Tibial artery (tissue), 4 donors: ENCODE data around the gene EML2.
A peak's percentile ranks its signal among the peaks of the same experiment; 100 is the strongest.

Source experiments
- DNase-seq, 2 donors: peaks; one replicate each; pipeline ENCODE4 v3.0.0-alpha.2; 2019
- H3K27ac ChIP-seq, 2 donors: fragments of 200-600 bp; sonication (generic) in 1 of 2; 1 replicate in 1 of 2; 2 replicates in 1 of 2; pipeline ENCODE4 v1.5.1; 2018 to 2019; ENCODE audit warnings: mild to moderate bottlenecking in 1 of 2
- H3K27me3 ChIP-seq, 2 donors: fragments of 200-600 bp; sonication (generic) in 1 of 2; one replicate each; pipeline versions ENCODE4 v1.5.1 to v1.6.0; 2016 to 2019
- H3K36me3 ChIP-seq, 3 donors: fragments of 200-600 bp; sonication (generic) in 2 of 3; one replicate each; pipeline ENCODE4 v1.5.1; 2016 to 2019; ENCODE audit warnings: mild to moderate bottlenecking in 2 of 3
- H3K4me1 ChIP-seq, 4 donors: fragments of 200-600 bp; sonication (generic) in 2 of 4; 1 replicate in 3 of 4; 2 replicates in 1 of 4; pipeline ENCODE4 v1.5.1; 2016 to 2019
- H3K4me3 ChIP-seq, 2 donors: fragments of 200-600 bp; sonication (generic) in 1 of 2; 1 replicate in 1 of 2; 2 replicates in 1 of 2; pipeline ENCODE4 v1.5.1; 2018 to 2019; ENCODE audit warnings: mild to moderate bottlenecking in 2 of 2
- H3K9me3 ChIP-seq, 3 donors: fragments of 200-600 bp; sonication (generic) in 1 of 3; one replicate each; pipeline ENCODE4 v1.5.1; 2016 to 2019
- CTCF ChIP-seq, 2 experiments: fragments of 200-600 bp in 1 of 2; fragments of 450-650 bp in 1 of 2; IDR thresholded peaks; one replicate each; pipeline ENCODE4 v1.5.1; 2017 to 2019; ENCODE audit warnings: antibody characterized with exemption in 2 of 2, mild to moderate bottlenecking in 1 of 2, moderate library complexity in 1 of 2
- intact Hi-C: fragments of 100-400 bp; cut with DNase I; formaldehyde crosslinking; loops from one replicate; pipeline ENCODE4 v1.15.0; 2023; ENCODE audit warnings: low total_unique reads

Gene EML2

DNA sequence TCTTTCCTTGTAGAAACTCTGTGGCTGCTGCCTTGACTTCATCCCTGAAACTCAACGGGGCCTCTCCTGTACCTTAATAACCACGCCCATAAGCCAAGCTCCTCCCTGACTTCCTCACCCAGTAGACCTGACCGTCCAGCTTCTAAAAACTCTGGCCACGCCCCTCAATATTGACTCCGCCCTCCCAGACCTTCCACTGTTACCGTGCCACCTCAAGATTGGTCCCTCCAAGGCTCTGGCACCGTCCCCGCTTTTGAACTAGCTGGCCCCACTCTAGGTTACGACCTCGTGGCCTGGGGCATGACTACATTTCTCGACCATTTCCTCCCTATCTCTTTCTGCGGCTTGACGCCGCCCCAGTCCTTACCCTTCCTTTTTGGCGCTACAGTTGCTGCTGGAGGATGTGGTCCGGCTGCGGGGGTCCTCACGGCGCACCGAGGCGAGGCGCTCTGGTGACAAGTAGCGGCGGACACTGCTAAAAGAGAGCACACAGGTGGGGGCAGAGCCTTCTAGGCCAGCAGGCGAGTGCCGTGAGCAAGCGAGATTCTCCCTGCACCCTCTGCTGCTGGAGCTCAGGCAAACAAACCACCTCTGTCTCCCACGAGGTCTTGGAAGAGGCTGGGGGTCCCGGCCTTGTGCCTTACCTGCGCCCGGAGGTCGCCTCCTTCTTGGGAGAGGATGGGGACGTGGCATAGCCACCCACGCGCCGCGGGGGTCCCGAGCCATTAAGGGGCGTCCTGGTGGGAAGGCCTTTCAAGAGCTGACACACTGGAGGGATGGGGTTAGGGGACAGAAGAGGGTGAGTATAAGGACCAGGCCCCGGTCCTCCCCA is 2.3 kb upstream of the EML2 start:
- Histone ChIP-seq H3K4me1 (peaks cover 0 to 65% (median 41%) of the 10 kb centered on the region in 4 donors), H3K27ac (peak overlapping the region; percentile 60 to 74), H3K27me3 (peaks cover 0 to 31% of the 10 kb centered on the region in 2 donors), H3K36me3 (no peaks in the 10 kb centered on the region), H3K9me3 (no peaks in the 10 kb centered on the region), H3K4me3 (peak overlapping the region; percentile 36 to 47)
- intact Hi-C loops, result loop anchor here (2.0 kb wide), 2 partner anchors 35 to 119 kb away; no protein-coding TSS in a partner anchor
- TF ChIP-seq CTCF (IDR thresholded peaks at IDR 0.05), result no peak
- peak; percentile 69 to 87 for DNase-seq

- TF ChIP-seq CTCF (IDR thresholded peaks at IDR 0.05), result no peak
- Histone ChIP-seq H3K4me3 (peak overlapping the region in 1 of 2 donors; percentile 36), H3K27me3 (peaks cover 0 to 25% of the 10 kb centered on the region in 2 donors), H3K27ac (peak overlapping the region; percentile 60 to 74), H3K36me3 (no peaks in the 10 kb centered on the region), H3K4me1 (peaks cover 0 to 66% (median 42%) of the 10 kb centered on the region in 4 donors), H3K9me3 (no peaks in the 10 kb centered on the region)
- intact Hi-C loops, result no loop called here
- DNase-seq, result no peak
These were observed 1.7 kb upstream of the EML2 start for GRCh38 chr19:45640849-45641273.

- no peak for TF ChIP-seq CTCF (IDR thresholded peaks at IDR 0.05)
- DNase-seq, result no peak
- Histone ChIP-seq H3K36me3 (peaks cover 0 to 3% (median 0%) of the 10 kb centered on the region in 3 donors), H3K27ac (peak overlapping the region; percentile 65 to 67), H3K9me3 (no peaks in the 10 kb centered on the region), H3K4me1 (peaks cover 0 to 68% (median 40%) of the 10 kb centered on the region in 4 donors), H3K4me3 (peak overlapping the region; percentile 60 to 81), H3K27me3 (no peaks in the 10 kb centered on the region)
- intact Hi-C loops, result no loop called here
These were observed 1.1 kb downstream of the EML2 start for GRCh38 chr19:45637890-45638667.

- peaks cover 0 to 66% (median 39%) of the 10 kb centered on the region in 4 donors for H3K4me1 ChIP-seq
- no peaks in the 10 kb centered on the region for H3K9me3 ChIP-seq
- peak overlapping the region in 1 of 2 donors; percentile 32 for H3K27ac ChIP-seq
- no peak for DNase-seq
- intact Hi-C loops, result no loop called here
- no peaks in the 10 kb centered on the region for H3K27me3 ChIP-seq
- peaks cover 0 to 3% (median 0%) of the 10 kb centered on the region in 3 donors for H3K36me3 ChIP-seq
- TF ChIP-seq CTCF (IDR thresholded peaks at IDR 0.05), result no peak
- H3K4me3 ChIP-seq, result no peak overlapping the region
These were observed 2.3 kb downstream of the EML2 start for GRCh38 chr19:45636902-45637301.

- TF ChIP-seq CTCF (IDR thresholded peaks at IDR 0.05), result no peak
- intact Hi-C loops, result no loop called here
- H3K9me3 ChIP-seq, result no peaks in the 10 kb centered on the region
- peaks cover 0 to 61% (median 37%) of the 10 kb centered on the region in 4 donors for H3K4me1 ChIP-seq
- H3K27me3 ChIP-seq, result no peaks in the 10 kb centered on the region
- peaks cover 0 to 3% (median 0%) of the 10 kb centered on the region in 3 donors for H3K36me3 ChIP-seq
- no peak for DNase-seq
- H3K27ac ChIP-seq, result peak overlapping the region in 1 of 2 donors; percentile 32
- H3K4me3 ChIP-seq, result no peak overlapping the region
These were observed 2.9 kb downstream of the EML2 start for GRCh38 chr19:45636275-45636674.
